ENCODE measurements around the gene WNT3A. TPM values are rescaled to one million over a fixed set of nuclear protein-coding genes. Genes with fewer than 3 reads are reported as not detected.

The WNT3A gene
- polyA plus RNA-seq, 1 donor = not detected

- WGBS (ENCODE audit: insufficient coverage, low lambda C conversion rate) = no CpG with 5 or more reads among the region's 21 CpGs
- Histone ChIP-seq H3K4me1 (ENCODE audit: control insufficient read depth, insufficient read depth, low read length) (no peaks in the 10 kb centered on the region), H3K27ac (ENCODE audit: low read length) (no peak overlapping the region), H3K9me3 (ENCODE audit: control insufficient read depth, low read depth, low read length) (no peaks in the 10 kb centered on the region), H3K27me3 (ENCODE audit: control insufficient read depth, insufficient read depth, low read length) (peaks cover 11% of the 10 kb centered on the region), H3K4me3 (ENCODE audit: low read length) (no peak overlapping the region), H3K36me3 (ENCODE audit: control insufficient read depth, insufficient read depth, low read length) (no peaks in the 10 kb centered on the region)
- no peak for DNase-seq
Measured at GRCh38 chr1:228021355-228022030, 14.7 kb downstream of the WNT3A start.

- Histone ChIP-seq H3K4me1 (ENCODE audit: control insufficient read depth, insufficient read depth, low read length) (no peaks in the 10 kb centered on the region), H3K27me3 (ENCODE audit: control insufficient read depth, insufficient read depth, low read length) (peaks cover 11% of the 10 kb centered on the region), H3K4me3 (ENCODE audit: low read length) (no peak overlapping the region), H3K9me3 (ENCODE audit: control insufficient read depth, low read depth, low read length) (no peaks in the 10 kb centered on the region), H3K27ac (ENCODE audit: low read length) (no peak overlapping the region), H3K36me3 (ENCODE audit: control insufficient read depth, insufficient read depth, low read length) (no peaks in the 10 kb centered on the region)
- no CpG with 5 or more reads among the region's 28 CpGs for WGBS (ENCODE audit: insufficient coverage, low lambda C conversion rate)
- no peak for DNase-seq
Measured at GRCh38 chr1:228022571-228023293, 15.9 kb downstream of the WNT3A start.

- no peaks in the 10 kb centered on the region for H3K9me3 ChIP-seq (ENCODE audit: control insufficient read depth, low read depth, low read length)
- no peak overlapping the region for H3K4me3 ChIP-seq (ENCODE audit: low read length)
- no peaks in the 10 kb centered on the region for H3K36me3 ChIP-seq (ENCODE audit: control insufficient read depth, insufficient read depth, low read length)
- 91% methylated on average over 3 of the region's 3 CpGs for WGBS (ENCODE audit: insufficient coverage, low lambda C conversion rate)
- DNase-seq = no peak
- no peak overlapping the region for H3K27ac ChIP-seq (ENCODE audit: low read length)
- peaks cover 12% of the 10 kb centered on the region for H3K27me3 ChIP-seq (ENCODE audit: control insufficient read depth, insufficient read depth, low read length)
- H3K4me1 ChIP-seq (ENCODE audit: control insufficient read depth, insufficient read depth, low read length) = no peaks in the 10 kb centered on the region
Measured at GRCh38 chr1:228023294-228023639, 16.5 kb downstream of the WNT3A start.

GRCh38 chr1:228029281-228029680, 22.5 kb downstream of the WNT3A start:
- no CpG with 5 or more reads among the region's 10 CpGs for WGBS (ENCODE audit: insufficient coverage, low lambda C conversion rate)
- Histone ChIP-seq H3K4me1 (ENCODE audit: control insufficient read depth, insufficient read depth, low read length) (no peaks in the 10 kb centered on the region), H3K4me3 (ENCODE audit: low read length) (no peak overlapping the region), H3K27ac (ENCODE audit: low read length) (no peak overlapping the region), H3K36me3 (ENCODE audit: control insufficient read depth, insufficient read depth, low read length) (no peaks in the 10 kb centered on the region), H3K27me3 (ENCODE audit: control insufficient read depth, insufficient read depth, low read length) (peaks cover 13% of the 10 kb centered on the region), H3K9me3 (ENCODE audit: control insufficient read depth, low read depth, low read length) (no peaks in the 10 kb centered on the region)
- no peak for DNase-seq

GRCh38 chr1:228030451-228031201, 23.8 kb downstream of the WNT3A start:
- WGBS (ENCODE audit: insufficient coverage, low lambda C conversion rate) = no CpG with 5 or more reads among the region's 12 CpGs
- DNase-seq = no peak

GRCh38 chr1:228031276-228031995, 24.6 kb downstream of the WNT3A start:
- no peaks in the 10 kb centered on the region for H3K9me3 ChIP-seq (ENCODE audit: control insufficient read depth, low read depth, low read length)
- 80% methylated on average over 1 of the region's 9 CpGs for WGBS (ENCODE audit: insufficient coverage, low lambda C conversion rate)
- no peaks in the 10 kb centered on the region for H3K4me1 ChIP-seq (ENCODE audit: control insufficient read depth, insufficient read depth, low read length)
- no peak for DNase-seq
- H3K36me3 ChIP-seq (ENCODE audit: control insufficient read depth, insufficient read depth, low read length) = no peaks in the 10 kb centered on the region
- H3K27me3 ChIP-seq (ENCODE audit: control insufficient read depth, insufficient read depth, low read length) = peaks cover 22% of the 10 kb centered on the region
- no peak overlapping the region for H3K4me3 ChIP-seq (ENCODE audit: low read length)
- H3K27ac ChIP-seq (ENCODE audit: low read length) = no peak overlapping the region

More at GRCh38 chr1:228030451-228031201, 23.8 kb downstream of the WNT3A start:
- peaks cover 16% of the 10 kb centered on the region for H3K27me3 ChIP-seq (ENCODE audit: control insufficient read depth, insufficient read depth, low read length)
- no peaks in the 10 kb centered on the region for H3K4me1 ChIP-seq (ENCODE audit: control insufficient read depth, insufficient read depth, low read length)
- no peak overlapping the region for H3K4me3 ChIP-seq (ENCODE audit: low read length)
- H3K36me3 ChIP-seq (ENCODE audit: control insufficient read depth, insufficient read depth, low read length) = no peaks in the 10 kb centered on the region
- H3K27ac ChIP-seq (ENCODE audit: low read length) = no peak overlapping the region
- no peaks in the 10 kb centered on the region for H3K9me3 ChIP-seq (ENCODE audit: control insufficient read depth, low read depth, low read length)

GRCh38 chr1:228032041-228032440, 25.2 kb downstream of the WNT3A start:
- no peak for DNase-seq
- peaks cover 28% of the 10 kb centered on the region for H3K27me3 ChIP-seq (ENCODE audit: control insufficient read depth, insufficient read depth, low read length)
- no CpG with 5 or more reads among the region's 5 CpGs for WGBS (ENCODE audit: insufficient coverage, low lambda C conversion rate)
- no peak overlapping the region for H3K4me3 ChIP-seq (ENCODE audit: low read length)
- H3K27ac ChIP-seq (ENCODE audit: low read length) = no peak overlapping the region
- no peaks in the 10 kb centered on the region for H3K36me3 ChIP-seq (ENCODE audit: control insufficient read depth, insufficient read depth, low read length)
- no peaks in the 10 kb centered on the region for H3K4me1 ChIP-seq (ENCODE audit: control insufficient read depth, insufficient read depth, low read length)
- H3K9me3 ChIP-seq (ENCODE audit: control insufficient read depth, low read depth, low read length) = no peaks in the 10 kb centered on the region

- H3K27ac ChIP-seq (ENCODE audit: low read length) = no peak overlapping the region
- peaks cover 39% of the 10 kb centered on the region for H3K27me3 ChIP-seq (ENCODE audit: control insufficient read depth, insufficient read depth, low read length)
- H3K9me3 ChIP-seq (ENCODE audit: control insufficient read depth, low read depth, low read length) = no peaks in the 10 kb centered on the region
- WGBS (ENCODE audit: insufficient coverage, low lambda C conversion rate) = 100% methylated on average over 1 of the region's 2 CpGs
- no peak for DNase-seq
- H3K4me1 ChIP-seq (ENCODE audit: control insufficient read depth, insufficient read depth, low read length) = no peaks in the 10 kb centered on the region
- H3K4me3 ChIP-seq (ENCODE audit: low read length) = no peak overlapping the region
- no peaks in the 10 kb centered on the region for H3K36me3 ChIP-seq (ENCODE audit: control insufficient read depth, insufficient read depth, low read length)
Measured at GRCh38 chr1:228033376-228033775, 26.6 kb downstream of the WNT3A start.

GRCh38 chr1:228034954-228035837, 28.4 kb downstream of the WNT3A start:
- peaks cover 52% of the 10 kb centered on the region for H3K27me3 ChIP-seq (ENCODE audit: control insufficient read depth, insufficient read depth, low read length)
- H3K27ac ChIP-seq (ENCODE audit: low read length) = no peak overlapping the region
- H3K4me3 ChIP-seq (ENCODE audit: low read length) = no peak overlapping the region
- no CpG with 5 or more reads among the region's 16 CpGs for WGBS (ENCODE audit: insufficient coverage, low lambda C conversion rate)
- no peaks in the 10 kb centered on the region for H3K36me3 ChIP-seq (ENCODE audit: control insufficient read depth, insufficient read depth, low read length)
- H3K9me3 ChIP-seq (ENCODE audit: control insufficient read depth, low read depth, low read length) = no peaks in the 10 kb centered on the region
- H3K4me1 ChIP-seq (ENCODE audit: control insufficient read depth, insufficient read depth, low read length) = no peaks in the 10 kb centered on the region
- DNase-seq = no peak

Data from large intestine (tissue), 3 donors.